Coronary artery (tissue), 2 donors: ENCODE results near the gene IRF9.

Source experiments
- DNase-seq: peaks from one replicate; pipeline ENCODE4 v3.0.0-alpha.2; 2017; ENCODE audit warnings: low spot score
- H3K27ac ChIP-seq, 2 donors: fragments of 200-600 bp; sonication (generic); one replicate each; pipeline ENCODE4 v1.5.1; 2016 to 2019
- H3K4me3 ChIP-seq: fragments of 200-600 bp; sonication (generic); 2 replicates; pipeline ENCODE4 v1.5.1; 2016; ENCODE audit warnings: mild to moderate bottlenecking, moderate library complexity
- CTCF ChIP-seq: fragments of 200-600 bp; sonication (generic); IDR thresholded peaks from one replicate; pipeline ENCODE4 v1.5.1; 2019; ENCODE audit warnings: antibody characterized with exemption

The IRF9 gene

DNA sequence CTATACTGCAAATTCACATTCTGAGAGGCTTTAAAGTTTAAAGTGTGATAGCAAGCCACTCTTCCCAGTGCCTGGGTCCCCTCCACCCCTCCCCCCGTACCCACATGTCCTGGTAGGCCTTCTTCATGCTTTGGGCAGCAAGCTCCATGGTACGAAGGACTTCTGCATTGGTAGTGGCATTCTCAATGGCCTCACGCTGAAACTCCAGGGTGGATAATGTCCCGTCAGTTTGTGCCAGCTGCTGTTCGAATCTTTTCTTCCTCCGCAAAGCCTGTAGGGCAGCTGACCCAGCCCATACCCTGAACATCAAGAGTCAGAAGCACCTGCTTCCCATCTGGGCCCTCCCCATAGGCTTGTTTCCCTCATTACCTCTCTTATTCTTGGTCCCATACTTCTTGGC is 50.2 kb downstream of the IRF9 start:
- Histone ChIP-seq H3K4me3 (no peak overlapping the region), H3K27ac (no peak overlapping the region)
- DNase-seq: peak; percentile 61
- no peak for TF ChIP-seq CTCF

DNA sequence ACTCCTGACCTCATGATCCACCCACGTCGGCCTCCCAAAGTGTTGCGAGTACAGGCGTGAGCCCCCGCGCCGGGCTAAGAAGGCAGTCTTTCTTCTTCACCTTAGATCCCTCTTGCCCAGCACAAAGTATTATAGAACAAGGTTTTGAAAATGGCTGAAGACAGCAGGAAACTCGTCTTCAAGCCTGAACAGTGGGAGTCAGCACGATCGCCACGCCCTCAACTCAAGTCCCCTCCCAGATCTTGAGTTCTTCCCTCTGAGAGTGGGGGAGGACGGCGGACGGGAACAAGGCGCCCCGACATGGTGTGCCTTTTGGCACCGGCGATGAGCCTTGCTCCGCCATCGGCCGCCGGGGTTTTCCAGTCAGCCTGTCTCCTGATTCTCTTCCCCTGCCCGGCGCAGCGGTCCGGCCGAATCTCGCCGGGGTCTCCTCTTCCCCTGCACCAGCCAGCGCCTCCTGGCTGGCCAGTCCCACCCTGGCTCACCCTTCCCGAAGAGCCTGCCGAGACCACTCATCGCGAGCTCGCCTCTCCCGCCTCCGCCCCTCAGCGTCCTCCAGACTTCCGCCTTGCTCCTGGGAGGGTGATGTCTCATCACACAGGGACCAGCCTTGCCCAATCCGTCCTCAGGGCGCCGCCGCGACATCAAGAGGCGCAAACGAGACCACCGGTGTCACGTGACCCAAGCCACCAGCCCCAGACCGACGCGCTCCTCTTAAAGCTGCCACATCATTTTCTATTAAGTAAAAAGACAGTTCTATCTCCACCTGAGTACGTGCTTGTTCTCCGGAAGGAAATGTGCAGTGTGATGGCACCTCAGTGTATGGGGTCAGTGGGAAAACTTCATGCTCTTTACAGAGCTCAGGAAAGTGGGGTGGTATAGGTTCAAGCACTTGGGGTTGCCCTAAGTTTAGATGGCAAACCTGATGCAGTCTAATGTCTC is 52.1 kb downstream of the IRF9 start, which contains the start of gene CHMP4A:
CHMP4A (minus strand) TSS at position 565 of the 942 bp plus-strand sequence; CDS start at position 516, 49 bp downstream.
- peak within 1 kb of the TSS; percentile 86 to 95 for H3K27ac ChIP-seq
- H3K4me3 ChIP-seq: peak within 1 kb of the TSS; percentile 82
- peak; percentile 99 for DNase-seq
- no peak for TF ChIP-seq CTCF

GRCh38 chr14:24213866-24214662 is 53.0 kb downstream of the IRF9 start:
- H3K4me3 ChIP-seq: peak overlapping the region; percentile 82
- no peak for TF ChIP-seq CTCF
- peak overlapping the region; percentile 86 to 95 for H3K27ac ChIP-seq
- peak; percentile 40 for DNase-seq

GRCh38 chr14:24215495-24216344 is 54.7 kb downstream of the IRF9 start, which contains the start of gene MDP1:
Gene MDP1, minus strand, starts transcription at chr14:24216066. Its CDS starts 111 bp downstream, at chr14:24215955.
- no peak for TF ChIP-seq CTCF
- Histone ChIP-seq H3K27ac (peak within 1 kb of the TSS; percentile 85 to 93), H3K4me3 (peak within 1 kb of the TSS; percentile 83)
- peak; percentile 92 for DNase-seq
